GM18520 (cell line): ENCODE data around the gene NOS1AP.
"Not testable (repeated sequence)": the region's sequence is repeated elsewhere in the genome, so short reads cannot be mapped to it uniquely, and the experiment has no call there.

Experiments used
- ATAC-seq: cut with Tn5 transposase; IDR thresholded peaks from one replicate; pipeline ENCODE4 v1.9.1; 2021; ENCODE audit not compliant: unreplicated experiment

NOS1AP gene

GRCh38 chr1:162056579-162056978 is 12.9 kb upstream of the NOS1AP start:
- ATAC-seq = no peak

- no peak for ATAC-seq
Observed at GRCh38 chr1:162059721-162060120, 9.8 kb upstream of the NOS1AP start.

- ATAC-seq = no peak
Observed at GRCh38 chr1:162060314-162060713, 9.2 kb upstream of the NOS1AP start.

GRCh38 chr1:162062542-162063015 is 6.9 kb upstream of the NOS1AP start:
- no peak for ATAC-seq

- no peak for ATAC-seq
Observed at GRCh38 chr1:162065016-162065415, 4.5 kb upstream of the NOS1AP start.

GRCh38 chr1:162066836-162067235 is 2.7 kb upstream of the NOS1AP start:
- not testable (repeated sequence) for ATAC-seq

- ATAC-seq = no peak
Observed at GRCh38 chr1:162067466-162067865, 2.0 kb upstream of the NOS1AP start.

- ATAC-seq = no peak
Observed at GRCh38 chr1:162068301-162068700, 1.2 kb upstream of the NOS1AP start.

- no peak for ATAC-seq
Observed at GRCh38 chr1:162070094-162070748, 730 bp downstream of the NOS1AP start.

- ATAC-seq = no peak
Observed at GRCh38 chr1:162070825-162071224, 1.3 kb downstream of the NOS1AP start.

GRCh38 chr1:162072740-162073139 is 3.2 kb downstream of the NOS1AP start:
- ATAC-seq = no peak

- ATAC-seq = no peak
Observed at GRCh38 chr1:162074276-162075005, 5.0 kb downstream of the NOS1AP start.

GRCh38 chr1:162075862-162076261 is 6.4 kb downstream of the NOS1AP start:
- no peak for ATAC-seq

GRCh38 chr1:162077648-162078299 is 8.3 kb downstream of the NOS1AP start:
- ATAC-seq = no peak

GRCh38 chr1:162079030-162079429 is 9.5 kb downstream of the NOS1AP start:
- ATAC-seq = no peak

GRCh38 chr1:162080472-162081015 is 11.1 kb downstream of the NOS1AP start:
- ATAC-seq = no peak

- ATAC-seq = no peak
Observed at GRCh38 chr1:162081316-162081715, 11.8 kb downstream of the NOS1AP start.

GRCh38 chr1:162082080-162082479 is 12.6 kb downstream of the NOS1AP start:
- not testable (repeated sequence) for ATAC-seq

GRCh38 chr1:162083273-162083672 is 13.8 kb downstream of the NOS1AP start:
- no peak for ATAC-seq

GRCh38 chr1:162085991-162086390 is 16.5 kb downstream of the NOS1AP start:
- ATAC-seq = no peak

GRCh38 chr1:162087111-162087510 is 17.6 kb downstream of the NOS1AP start:
- no peak for ATAC-seq

GRCh38 chr1:162087574-162087973 is 18.1 kb downstream of the NOS1AP start:
- no peak for ATAC-seq
